HFF-Myc (cell line): ENCODE results near the gene TMEM135.

ENCODE experiments used
- DNase-seq: peaks from one replicate; pipeline ENCODE4 v3.0.0-alpha.2; 2011; ENCODE audit warnings: low read depth; ENCODE audit errors: extremely low read depth
- H3K4me3 ChIP-seq: replicated peaks from 2 replicates; pipeline ENCODE4 v1.5.1; 2011; ENCODE audit warnings: low read depth, mild to moderate bottlenecking, control low read depth, low read length
- CTCF ChIP-seq: IDR thresholded peaks from 2 replicates; pipeline ENCODE4 v1.5.1; 2012; ENCODE audit warnings: mild to moderate bottlenecking, low read depth, low read length, control low read depth; ENCODE audit errors: missing control alignments

The TMEM135 gene

GRCh38 chr11:87190071-87190470 lies 152.3 kb downstream of the TMEM135 start:
- TF ChIP-seq CTCF = no peak
- no peak overlapping the region for H3K4me3 ChIP-seq
- no peak for DNase-seq

GRCh38 chr11:87193756-87194470 lies 156.2 kb downstream of the TMEM135 start:
- no peak overlapping the region for H3K4me3 ChIP-seq
- no peak for TF ChIP-seq CTCF
- DNase-seq = no peak

- DNase-seq = no peak
- no peak for TF ChIP-seq CTCF
- H3K4me3 ChIP-seq = no peak overlapping the region
Observed at GRCh38 chr11:87194985-87195820, 157.5 kb downstream of the TMEM135 start.

- H3K4me3 ChIP-seq = no peak overlapping the region
- no peak for DNase-seq
- TF ChIP-seq CTCF = no peak
Observed at GRCh38 chr11:87198266-87198881, 160.6 kb downstream of the TMEM135 start.

GRCh38 chr11:87201376-87201775 lies 163.6 kb downstream of the TMEM135 start:
- no peak for DNase-seq
- no peak overlapping the region for H3K4me3 ChIP-seq
- no peak for TF ChIP-seq CTCF

- DNase-seq = no peak
- TF ChIP-seq CTCF = no peak
Observed at GRCh38 chr11:87203907-87204602, 166.3 kb downstream of the TMEM135 start.

More at GRCh38 chr11:87203907-87204602, 166.3 kb downstream of the TMEM135 start:
- no peak overlapping the region for H3K4me3 ChIP-seq
